Measurements from ENCODE around the gene SECTM1. TPM values are rescaled to one million over a fixed set of nuclear protein-coding genes. Genes with fewer than 3 reads are reported as not detected.

The SECTM1 gene
- total and polyA plus RNA-seq, 9 of the 15 experiments (the other 6 are each of a cell fraction or from before 2014, with no cell fraction given): 0.11 to 0.46 (median 0.18) TPM; not detected in 6

DNA sequence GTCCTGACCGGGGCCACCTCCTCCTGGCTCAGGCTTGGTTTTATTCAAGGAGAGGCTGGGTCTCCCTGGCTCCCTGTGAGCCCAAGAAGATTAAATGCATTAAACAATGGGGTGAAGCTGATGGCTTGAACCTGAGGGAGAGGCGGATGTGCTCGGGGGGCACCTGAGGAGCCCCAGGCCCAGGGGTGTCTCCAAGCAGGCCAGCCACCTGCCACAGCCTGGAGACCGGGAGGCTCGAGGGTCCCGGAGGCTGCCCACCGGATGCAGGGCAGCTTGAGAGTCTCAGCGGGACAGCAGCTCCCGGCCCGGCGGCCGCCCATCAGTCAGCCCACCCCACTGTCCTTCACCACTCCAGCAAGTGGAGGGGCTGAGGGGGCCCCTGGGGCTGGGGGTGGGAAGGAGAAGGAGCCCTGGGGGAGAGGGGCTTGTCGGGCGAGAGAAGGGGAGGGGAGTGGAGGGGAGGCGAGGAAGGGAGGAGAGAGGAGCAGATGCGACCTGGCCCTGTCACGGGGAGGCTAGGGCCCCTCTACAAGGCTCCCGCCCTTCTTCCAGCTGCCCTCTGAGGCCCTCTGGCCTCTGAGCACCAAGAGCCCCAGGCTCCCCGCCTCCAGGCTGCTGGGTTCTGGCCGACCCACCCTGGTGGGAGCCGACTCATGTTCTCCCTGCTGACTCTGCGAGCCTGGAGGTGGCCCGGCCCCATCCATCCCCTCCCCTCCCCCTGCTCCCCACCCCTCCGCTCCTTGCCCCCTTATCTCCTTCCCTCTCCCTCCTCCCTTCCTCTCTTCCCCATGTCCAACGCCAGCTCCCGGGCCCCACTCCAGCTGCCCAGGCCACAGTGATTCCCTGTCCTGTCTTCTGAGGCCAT, 29.4 kb downstream of the SECTM1 start (continued):
- TF ChIP-seq BRF1 (IDR thresholded peaks at IDR 0.05; ENCODE audit: borderline replicate concordance, extremely low read depth, insufficient read length): no peak
- TF ChIP-seq ILF3 (IDR thresholded peaks at IDR 0.05; ENCODE audit: borderline replicate concordance): no peak
- TF ChIP-seq STAT6 (CRISPR knock-in tag; IDR thresholded peaks at IDR 0.05): no peak
- TF ChIP-seq ZBED1 (IDR thresholded peaks at IDR 0.05): no peak
- TF ChIP-seq, protein P1, sequence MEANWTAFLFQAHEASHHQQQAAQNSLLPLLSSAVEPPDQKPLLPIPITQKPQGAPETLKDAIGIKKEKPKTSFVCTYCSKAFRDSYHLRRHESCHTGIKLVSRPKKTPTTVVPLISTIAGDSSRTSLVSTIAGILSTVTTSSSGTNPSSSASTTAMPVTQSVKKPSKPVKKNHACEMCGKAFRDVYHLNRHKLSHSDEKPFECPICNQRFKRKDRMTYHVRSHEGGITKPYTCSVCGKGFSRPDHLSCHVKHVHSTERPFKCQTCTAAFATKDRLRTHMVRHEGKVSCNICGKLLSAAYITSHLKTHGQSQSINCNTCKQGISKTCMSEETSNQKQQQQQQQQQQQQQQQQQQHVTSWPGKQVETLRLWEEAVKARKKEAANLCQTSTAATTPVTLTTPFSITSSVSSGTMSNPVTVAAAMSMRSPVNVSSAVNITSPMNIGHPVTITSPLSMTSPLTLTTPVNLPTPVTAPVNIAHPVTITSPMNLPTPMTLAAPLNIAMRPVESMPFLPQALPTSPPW (CRISPR knock-in tag; IDR thresholded peaks at IDR 0.05): peak; percentile 45; the same call in 1 of the 2 replicates
- no peak for TF ChIP-seq DEAF1 (CRISPR knock-in tag; IDR thresholded peaks at IDR 0.05)
- no peak for TF ChIP-seq EHMT2 (IDR thresholded peaks at IDR 0.05)
- TF ChIP-seq, protein P2, sequence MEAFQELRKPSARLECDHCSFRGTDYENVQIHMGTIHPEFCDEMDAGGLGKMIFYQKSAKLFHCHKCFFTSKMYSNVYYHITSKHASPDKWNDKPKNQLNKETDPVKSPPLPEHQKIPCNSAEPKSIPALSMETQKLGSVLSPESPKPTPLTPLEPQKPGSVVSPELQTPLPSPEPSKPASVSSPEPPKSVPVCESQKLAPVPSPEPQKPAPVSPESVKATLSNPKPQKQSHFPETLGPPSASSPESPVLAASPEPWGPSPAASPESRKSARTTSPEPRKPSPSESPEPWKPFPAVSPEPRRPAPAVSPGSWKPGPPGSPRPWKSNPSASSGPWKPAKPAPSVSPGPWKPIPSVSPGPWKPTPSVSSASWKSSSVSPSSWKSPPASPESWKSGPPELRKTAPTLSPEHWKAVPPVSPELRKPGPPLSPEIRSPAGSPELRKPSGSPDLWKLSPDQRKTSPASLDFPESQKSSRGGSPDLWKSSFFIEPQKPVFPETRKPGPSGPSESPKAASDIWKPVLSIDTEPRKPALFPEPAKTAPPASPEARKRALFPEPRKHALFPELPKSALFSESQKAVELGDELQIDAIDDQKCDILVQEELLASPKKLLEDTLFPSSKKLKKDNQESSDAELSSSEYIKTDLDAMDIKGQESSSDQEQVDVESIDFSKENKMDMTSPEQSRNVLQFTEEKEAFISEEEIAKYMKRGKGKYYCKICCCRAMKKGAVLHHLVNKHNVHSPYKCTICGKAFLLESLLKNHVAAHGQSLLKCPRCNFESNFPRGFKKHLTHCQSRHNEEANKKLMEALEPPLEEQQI (IDR thresholded peaks at IDR 0.05): no peak
- TF ChIP-seq SIRT6 (IDR thresholded peaks at IDR 0.05; ENCODE audit: low read depth, low read length): no peak
- no peak for TF ChIP-seq SMARCB1 (IDR thresholded peaks at IDR 0.05; ENCODE audit: insufficient read length, low read depth)
- peak; percentile 88 for TF ChIP-seq ZNF263 (CRISPR knock-in tag; IDR thresholded peaks at IDR 0.05; ENCODE audit: borderline replicate concordance)
- TF ChIP-seq FOSL1 (tag; conservative IDR thresholded peaks at IDR 0.05): no peak
- no peak for TF ChIP-seq SIN3A (IDR thresholded peaks at IDR 0.05; ENCODE audit: borderline replicate concordance in 2 of 2, control insufficient read depth in 1 of 2, low read depth in 2 of 2, low read length in 2 of 2)
- TF ChIP-seq ILK (tag; IDR thresholded peaks at IDR 0.05; ENCODE audit: borderline replicate concordance, low read depth): no peak
- TF ChIP-seq NCOA1 (IDR thresholded peaks at IDR 0.05; ENCODE audit: low read depth): no peak
- no peak for TF ChIP-seq ZNF586 (CRISPR knock-in tag; conservative IDR thresholded peaks at IDR 0.05)
- no peak for TF ChIP-seq TRIM28 (IDR thresholded peaks at IDR 0.05)
- TF ChIP-seq PHF8 (IDR thresholded peaks at IDR 0.05; ENCODE audit: borderline replicate concordance, low read length): peak; percentile 12; the same call in 1 of the 2 replicates
